ENCODE results near the gene CHORDC1.
A peak's percentile ranks its signal among the peaks of the same experiment; 100 is the strongest.

The CHORDC1 gene

DNA sequence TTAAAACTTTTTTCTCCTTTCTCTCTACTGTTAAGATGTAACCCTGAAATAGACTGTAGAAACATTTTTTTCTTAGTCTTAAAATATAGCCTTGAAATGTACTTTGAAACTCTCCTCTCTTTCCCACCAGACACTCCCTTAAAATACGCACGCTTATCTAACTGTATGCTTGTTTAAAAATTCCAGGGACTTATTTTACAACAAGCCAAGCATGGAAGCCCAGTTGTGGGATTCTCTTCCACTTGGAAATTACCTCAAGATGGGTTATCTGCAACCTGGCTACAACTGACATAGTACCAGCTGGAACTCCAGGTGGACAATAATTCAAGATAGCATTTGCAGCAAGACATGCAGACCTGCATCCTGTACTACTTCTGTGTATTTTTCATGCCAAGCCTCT is 12.1 kb upstream of the CHORDC1 start:
- H2AFZ ChIP-seq = no peak overlapping the region
- H3K27me3 ChIP-seq (ENCODE audit: control insufficient read depth, insufficient read depth, low read length) = no peaks in the 10 kb centered on the region
- no peaks in the 10 kb centered on the region for H3K4me1 ChIP-seq
- H3K36me3 ChIP-seq (ENCODE audit: control insufficient read depth, insufficient read depth, low read length) = no peaks in the 10 kb centered on the region
- H3K9ac ChIP-seq = no peak overlapping the region
- no peaks in the 10 kb centered on the region for H3K79me2 ChIP-seq
- TF ChIP-seq CTCF (IDR thresholded peaks at IDR 0.05) = no peak
- no peak overlapping the region for H3K4me2 ChIP-seq (ENCODE audit: low read length)
- no peak overlapping the region for H3K27ac ChIP-seq
- H3K4me3 ChIP-seq (ENCODE audit: low read depth, low read length) = no peak overlapping the region
- no peaks in the 10 kb centered on the region for H3K9me3 ChIP-seq (ENCODE audit: control insufficient read depth, low read length)

DNA sequence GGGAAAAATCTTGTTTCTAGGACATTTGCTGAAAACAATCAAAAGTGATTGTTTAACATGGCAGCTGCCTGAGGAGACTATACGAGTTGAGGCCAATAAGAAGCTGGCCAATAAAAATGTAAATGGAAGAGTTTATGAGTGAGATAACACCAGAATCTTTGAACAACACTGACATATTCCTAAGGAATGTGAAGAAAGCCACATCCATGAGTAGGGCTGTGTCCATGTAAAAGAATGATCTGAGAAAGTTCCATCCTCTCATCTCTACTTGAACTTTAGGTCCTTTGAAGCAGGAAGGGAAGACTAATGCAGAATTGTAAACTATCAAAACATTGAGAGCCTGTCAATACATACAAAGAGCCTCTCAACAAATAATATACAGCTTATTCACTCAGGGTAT is 6.9 kb upstream of the CHORDC1 start:
- H3K4me1 ChIP-seq = no peaks in the 10 kb centered on the region

GRCh38 chr11:90228056-90228455 is 5.2 kb upstream of the CHORDC1 start:
- H3K9me3 ChIP-seq (ENCODE audit: control insufficient read depth, low read length) = no peaks in the 10 kb centered on the region
- no peak overlapping the region for H3K27ac ChIP-seq
- no peak for TF ChIP-seq CTCF (IDR thresholded peaks at IDR 0.05)
- H3K4me1 ChIP-seq = no peaks in the 10 kb centered on the region
- no peaks in the 10 kb centered on the region for H3K27me3 ChIP-seq (ENCODE audit: control insufficient read depth, insufficient read depth, low read length)
- no peak overlapping the region for H3K9ac ChIP-seq
- no peak overlapping the region for H3K4me2 ChIP-seq (ENCODE audit: low read length)
- no peaks in the 10 kb centered on the region for H3K79me2 ChIP-seq
- H3K4me3 ChIP-seq (ENCODE audit: low read depth, low read length) = no peak overlapping the region
- no peaks in the 10 kb centered on the region for H3K36me3 ChIP-seq (ENCODE audit: control insufficient read depth, insufficient read depth, low read length)
- H2AFZ ChIP-seq = no peak overlapping the region

More for the DNA sequence above, 6.9 kb upstream of the CHORDC1 start:
- Histone ChIP-seq H3K4me2 (ENCODE audit: low read length) (no peak overlapping the region), H3K27ac (no peak overlapping the region), H3K36me3 (ENCODE audit: control insufficient read depth, insufficient read depth, low read length) (no peaks in the 10 kb centered on the region), H3K79me2 (no peaks in the 10 kb centered on the region), H3K4me3 (ENCODE audit: low read depth, low read length) (no peak overlapping the region), H2AFZ (no peak overlapping the region), H3K27me3 (ENCODE audit: control insufficient read depth, insufficient read depth, low read length) (no peaks in the 10 kb centered on the region), H3K9ac (no peak overlapping the region), H3K9me3 (ENCODE audit: control insufficient read depth, low read length) (no peaks in the 10 kb centered on the region)
- TF ChIP-seq CTCF (IDR thresholded peaks at IDR 0.05) = no peak

DNA sequence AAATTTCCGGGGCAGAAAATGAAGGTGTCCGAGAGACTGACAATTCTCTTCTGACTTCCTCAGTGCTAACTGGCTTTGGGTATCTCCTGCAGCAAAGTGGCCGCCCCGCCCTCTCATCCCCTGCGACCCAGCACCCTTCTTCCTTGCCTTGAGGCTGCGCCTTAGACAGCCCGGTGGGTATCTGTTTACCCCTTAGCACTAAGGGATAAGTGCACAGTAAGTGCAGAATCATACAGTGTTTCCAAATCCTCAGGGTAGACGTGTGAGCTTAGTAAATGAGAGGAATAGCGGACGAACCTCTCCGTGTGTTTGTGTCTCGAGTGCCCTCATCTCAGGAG is 368 bp upstream of the CHORDC1 start:
- Histone ChIP-seq H3K9ac (peak overlapping the region; percentile 46), H3K27ac (peak overlapping the region; percentile 83), H3K79me2 (peaks cover 27% of the 10 kb centered on the region), H2AFZ (peak overlapping the region; percentile 88), H3K4me3 (ENCODE audit: low read depth, low read length) (peak overlapping the region; percentile 60), H3K9me3 (ENCODE audit: control insufficient read depth, low read length) (no peaks in the 10 kb centered on the region), H3K4me1 (peaks cover 8% of the 10 kb centered on the region), H3K36me3 (ENCODE audit: control insufficient read depth, insufficient read depth, low read length) (no peaks in the 10 kb centered on the region), H3K27me3 (ENCODE audit: control insufficient read depth, insufficient read depth, low read length) (no peaks in the 10 kb centered on the region), H3K4me2 (ENCODE audit: low read length) (peak overlapping the region; percentile 81)
- no peak for TF ChIP-seq CTCF (IDR thresholded peaks at IDR 0.05)

GRCh38 chr11:90221803-90222458 is 918 bp downstream of the CHORDC1 start:
- peaks cover 8% of the 10 kb centered on the region for H3K4me1 ChIP-seq
- H2AFZ ChIP-seq = peak overlapping the region; percentile 88
- H3K79me2 ChIP-seq = peaks cover 27% of the 10 kb centered on the region
- peak overlapping the region; percentile 60 for H3K4me3 ChIP-seq (ENCODE audit: low read depth, low read length)
- peak overlapping the region; percentile 83 for H3K27ac ChIP-seq
- no peak for TF ChIP-seq CTCF (IDR thresholded peaks at IDR 0.05)
- H3K9me3 ChIP-seq (ENCODE audit: control insufficient read depth, low read length) = no peaks in the 10 kb centered on the region
- no peaks in the 10 kb centered on the region for H3K36me3 ChIP-seq (ENCODE audit: control insufficient read depth, insufficient read depth, low read length)
- H3K9ac ChIP-seq = no peak overlapping the region
- peak overlapping the region; percentile 81 for H3K4me2 ChIP-seq (ENCODE audit: low read length)
- H3K27me3 ChIP-seq (ENCODE audit: control insufficient read depth, insufficient read depth, low read length) = no peaks in the 10 kb centered on the region

All from parathyroid adenoma (tissue), 2 donors.